22Rv1 (cell line): Measurements from ENCODE around the gene NPHS1.

Source experiments
- CTCF ChIP-seq: fragments of 450-650 bp; IDR thresholded peaks from 2 replicates; pipeline ENCODE4 v1.5.1; 2017; ENCODE audit warnings: mild to moderate bottlenecking
- ZFX ChIP-seq: fragments of 450-650 bp; IDR thresholded peaks from 2 replicates; pipeline ENCODE4 v1.6.1; 2017; ENCODE audit warnings: antibody characterized with exemption, borderline replicate concordance

GRCh38 chr19:35779033-35779432, 73.3 kb downstream of the NPHS1 start:
- TF ChIP-seq CTCF, result no peak
- no peak for TF ChIP-seq ZFX
